Neural cell (in vitro differentiated cells): ENCODE data around the gene SSR4.

ENCODE experiments used
- EP300 ChIP-seq: fragments of 450-650 bp; conservative IDR thresholded peaks from 2 replicates; pipeline ENCODE4 v1.6.1; 2014; ENCODE audit warnings: antibody characterized with exemption, mild to moderate bottlenecking, moderate library complexity; ENCODE audit not compliant: poor library complexity, severe bottlenecking
- EZH2 ChIP-seq: fragments of 200-600, 300-800 bp; shearing (Covaris generic), sonication (generic); IDR thresholded peaks from 2 replicates; pipeline ENCODE4 v1.6.1; 2014; ENCODE audit warnings: antibody characterized with exemption, low read length, borderline replicate concordance, mild to moderate bottlenecking; ENCODE audit not compliant: insufficient read depth, poor library complexity, severe bottlenecking
- MXI1 ChIP-seq: fragments of 450-650 bp; conservative IDR thresholded peaks from 2 replicates; pipeline ENCODE4 v1.6.1; 2014; ENCODE audit warnings: antibody characterized with exemption, mild to moderate bottlenecking; ENCODE audit not compliant: poor library complexity, severe bottlenecking
- POLR2AphosphoS5 ChIP-seq: IDR thresholded peaks from 2 replicates; pipeline ENCODE4 v1.6.1; 2012
- SMC3 ChIP-seq: fragments of 450-650 bp; conservative IDR thresholded peaks from 2 replicates; pipeline ENCODE4 v1.6.1; 2014; ENCODE audit warnings: antibody characterized with exemption, mild to moderate bottlenecking, moderate library complexity; ENCODE audit not compliant: poor library complexity
- TAF1 ChIP-seq: IDR thresholded peaks from 2 replicates; pipeline ENCODE4 v1.6.1; 2012; ENCODE audit warnings: low read depth
- TF ChIP-seq, protein P1 (sequence below): fragments of 450-650 bp; IDR thresholded peaks from 2 replicates; pipeline ENCODE4 v1.5.1; 2014; ENCODE audit warnings: antibody characterized with exemption, mild to moderate bottlenecking, moderate library complexity; ENCODE audit not compliant: poor library complexity, severe bottlenecking
- TF ChIP-seq, protein P2 (sequence below): IDR thresholded peaks from 2 replicates; pipeline ENCODE4 v1.6.1; 2012; ENCODE audit warnings: borderline replicate concordance

DNA sequence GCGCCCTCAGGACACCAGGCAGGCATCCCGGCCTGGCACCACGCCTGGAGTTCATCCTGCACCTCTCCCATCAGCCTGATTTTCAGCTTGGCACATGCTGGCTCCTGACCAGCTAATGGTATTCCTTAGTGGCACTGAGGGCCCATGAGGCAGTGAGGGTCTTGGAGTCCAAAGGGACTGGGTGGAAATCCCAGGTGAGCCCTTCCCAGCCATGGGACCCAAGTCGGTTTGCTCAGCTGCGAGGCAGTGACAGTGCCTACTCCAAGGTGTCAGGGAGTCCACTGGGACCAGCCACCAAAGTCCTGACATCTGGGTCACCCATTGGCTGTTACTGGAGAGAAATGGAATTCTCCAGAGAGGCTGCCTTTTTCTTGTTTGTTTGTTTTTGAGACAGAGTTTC lies 4.9 kb downstream of the SSR4 start:
- TF ChIP-seq, protein P1, sequence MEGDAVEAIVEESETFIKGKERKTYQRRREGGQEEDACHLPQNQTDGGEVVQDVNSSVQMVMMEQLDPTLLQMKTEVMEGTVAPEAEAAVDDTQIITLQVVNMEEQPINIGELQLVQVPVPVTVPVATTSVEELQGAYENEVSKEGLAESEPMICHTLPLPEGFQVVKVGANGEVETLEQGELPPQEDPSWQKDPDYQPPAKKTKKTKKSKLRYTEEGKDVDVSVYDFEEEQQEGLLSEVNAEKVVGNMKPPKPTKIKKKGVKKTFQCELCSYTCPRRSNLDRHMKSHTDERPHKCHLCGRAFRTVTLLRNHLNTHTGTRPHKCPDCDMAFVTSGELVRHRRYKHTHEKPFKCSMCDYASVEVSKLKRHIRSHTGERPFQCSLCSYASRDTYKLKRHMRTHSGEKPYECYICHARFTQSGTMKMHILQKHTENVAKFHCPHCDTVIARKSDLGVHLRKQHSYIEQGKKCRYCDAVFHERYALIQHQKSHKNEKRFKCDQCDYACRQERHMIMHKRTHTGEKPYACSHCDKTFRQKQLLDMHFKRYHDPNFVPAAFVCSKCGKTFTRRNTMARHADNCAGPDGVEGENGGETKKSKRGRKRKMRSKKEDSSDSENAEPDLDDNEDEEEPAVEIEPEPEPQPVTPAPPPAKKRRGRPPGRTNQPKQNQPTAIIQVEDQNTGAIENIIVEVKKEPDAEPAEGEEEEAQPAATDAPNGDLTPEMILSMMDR = no peak
- no peak for TF ChIP-seq MXI1
- TF ChIP-seq, protein P2, sequence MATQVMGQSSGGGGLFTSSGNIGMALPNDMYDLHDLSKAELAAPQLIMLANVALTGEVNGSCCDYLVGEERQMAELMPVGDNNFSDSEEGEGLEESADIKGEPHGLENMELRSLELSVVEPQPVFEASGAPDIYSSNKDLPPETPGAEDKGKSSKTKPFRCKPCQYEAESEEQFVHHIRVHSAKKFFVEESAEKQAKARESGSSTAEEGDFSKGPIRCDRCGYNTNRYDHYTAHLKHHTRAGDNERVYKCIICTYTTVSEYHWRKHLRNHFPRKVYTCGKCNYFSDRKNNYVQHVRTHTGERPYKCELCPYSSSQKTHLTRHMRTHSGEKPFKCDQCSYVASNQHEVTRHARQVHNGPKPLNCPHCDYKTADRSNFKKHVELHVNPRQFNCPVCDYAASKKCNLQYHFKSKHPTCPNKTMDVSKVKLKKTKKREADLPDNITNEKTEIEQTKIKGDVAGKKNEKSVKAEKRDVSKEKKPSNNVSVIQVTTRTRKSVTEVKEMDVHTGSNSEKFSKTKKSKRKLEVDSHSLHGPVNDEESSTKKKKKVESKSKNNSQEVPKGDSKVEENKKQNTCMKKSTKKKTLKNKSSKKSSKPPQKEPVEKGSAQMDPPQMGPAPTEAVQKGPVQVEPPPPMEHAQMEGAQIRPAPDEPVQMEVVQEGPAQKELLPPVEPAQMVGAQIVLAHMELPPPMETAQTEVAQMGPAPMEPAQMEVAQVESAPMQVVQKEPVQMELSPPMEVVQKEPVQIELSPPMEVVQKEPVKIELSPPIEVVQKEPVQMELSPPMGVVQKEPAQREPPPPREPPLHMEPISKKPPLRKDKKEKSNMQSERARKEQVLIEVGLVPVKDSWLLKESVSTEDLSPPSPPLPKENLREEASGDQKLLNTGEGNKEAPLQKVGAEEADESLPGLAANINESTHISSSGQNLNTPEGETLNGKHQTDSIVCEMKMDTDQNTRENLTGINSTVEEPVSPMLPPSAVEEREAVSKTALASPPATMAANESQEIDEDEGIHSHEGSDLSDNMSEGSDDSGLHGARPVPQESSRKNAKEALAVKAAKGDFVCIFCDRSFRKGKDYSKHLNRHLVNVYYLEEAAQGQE = no peak
- TF ChIP-seq POLR2AphosphoS5 = no peak
- no peak for TF ChIP-seq EZH2
- TF ChIP-seq TAF1 = no peak
- TF ChIP-seq SMC3 = no peak
- TF ChIP-seq EP300 = no peak
